ENCODE measurements around the gene MUS81.
A peak's percentile ranks its signal among the peaks of the same experiment; 100 is the strongest.

Gene MUS81

DNA sequence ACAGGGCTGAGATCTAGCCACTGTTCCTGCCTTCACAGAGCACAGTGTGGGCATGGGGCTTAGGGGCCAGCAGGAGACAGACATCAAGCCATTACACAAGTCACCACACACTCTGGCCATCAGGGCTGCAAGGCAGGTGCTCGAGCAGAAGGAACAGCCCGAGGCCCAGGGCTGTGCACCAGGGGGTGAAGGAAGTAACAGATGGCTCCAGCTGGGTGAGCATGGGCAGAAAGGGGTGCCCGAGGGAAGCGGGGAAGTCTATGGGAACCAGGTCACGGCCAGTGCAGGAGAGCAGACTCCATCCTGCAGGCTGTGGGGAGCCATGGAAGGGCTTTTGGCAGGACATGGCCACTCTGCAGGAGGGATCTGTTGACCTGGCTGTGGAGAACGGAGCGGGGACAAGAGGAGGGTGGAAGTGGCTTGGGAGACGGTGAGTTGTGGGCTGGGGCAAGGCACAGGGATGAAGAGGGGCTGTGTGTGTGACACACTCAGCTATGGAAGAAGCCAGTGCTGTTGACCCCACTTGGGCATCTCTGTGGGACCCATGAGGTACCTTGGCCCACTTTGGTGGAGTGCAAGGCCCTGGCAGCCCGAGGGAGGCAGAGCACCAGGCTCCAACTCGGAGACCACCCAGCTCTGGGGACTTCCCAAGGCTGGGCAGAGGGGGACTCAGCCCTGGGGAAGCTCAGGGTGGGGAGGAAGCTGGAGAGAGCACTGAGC, 55.0 kb downstream of the MUS81 start:
- TF ChIP-seq, protein P1, sequence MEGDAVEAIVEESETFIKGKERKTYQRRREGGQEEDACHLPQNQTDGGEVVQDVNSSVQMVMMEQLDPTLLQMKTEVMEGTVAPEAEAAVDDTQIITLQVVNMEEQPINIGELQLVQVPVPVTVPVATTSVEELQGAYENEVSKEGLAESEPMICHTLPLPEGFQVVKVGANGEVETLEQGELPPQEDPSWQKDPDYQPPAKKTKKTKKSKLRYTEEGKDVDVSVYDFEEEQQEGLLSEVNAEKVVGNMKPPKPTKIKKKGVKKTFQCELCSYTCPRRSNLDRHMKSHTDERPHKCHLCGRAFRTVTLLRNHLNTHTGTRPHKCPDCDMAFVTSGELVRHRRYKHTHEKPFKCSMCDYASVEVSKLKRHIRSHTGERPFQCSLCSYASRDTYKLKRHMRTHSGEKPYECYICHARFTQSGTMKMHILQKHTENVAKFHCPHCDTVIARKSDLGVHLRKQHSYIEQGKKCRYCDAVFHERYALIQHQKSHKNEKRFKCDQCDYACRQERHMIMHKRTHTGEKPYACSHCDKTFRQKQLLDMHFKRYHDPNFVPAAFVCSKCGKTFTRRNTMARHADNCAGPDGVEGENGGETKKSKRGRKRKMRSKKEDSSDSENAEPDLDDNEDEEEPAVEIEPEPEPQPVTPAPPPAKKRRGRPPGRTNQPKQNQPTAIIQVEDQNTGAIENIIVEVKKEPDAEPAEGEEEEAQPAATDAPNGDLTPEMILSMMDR (IDR thresholded peaks at IDR 0.05; ENCODE audit: low read depth, low read length), result no peak
- H3K4me3 ChIP-seq (replicated peaks in 1 of 2; ENCODE audit: low read depth in 2 of 2, low read length in 2 of 2), result peak overlapping the region in 1 of 2 donors; percentile 14
- no peak for DNase-seq (ENCODE audit: low read depth in 2 of 2)

DNA sequence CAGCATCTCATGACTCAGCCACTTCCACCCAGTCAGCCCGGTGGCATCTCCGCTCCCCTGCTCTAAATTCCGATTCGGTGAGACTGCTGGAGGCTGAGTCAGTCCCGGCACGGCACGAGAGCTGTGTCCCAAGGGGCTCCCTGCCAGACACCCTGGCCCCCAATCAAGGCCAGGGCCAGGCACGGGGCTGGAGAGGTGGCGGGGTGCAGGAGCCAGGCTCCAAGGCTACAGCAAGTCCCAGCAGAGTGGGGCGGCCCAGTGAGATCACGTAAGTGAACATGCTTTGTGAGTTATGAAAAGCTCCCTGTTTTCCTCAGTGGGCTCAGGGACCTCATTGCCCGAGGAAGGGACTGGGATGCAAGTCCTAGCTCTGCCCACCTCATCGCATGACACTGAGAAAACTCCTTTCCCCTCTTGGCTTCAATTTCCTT, 55.6 kb downstream of the MUS81 start:
- TF ChIP-seq, protein P1 (IDR thresholded peaks at IDR 0.05; ENCODE audit: low read depth, low read length), result no peak
- H3K4me3 ChIP-seq (replicated peaks in 1 of 2; ENCODE audit: low read depth in 2 of 2, low read length in 2 of 2), result peak overlapping the region; percentile 18 to 19
- peak; percentile 96 to 99 for DNase-seq (ENCODE audit: low read depth in 2 of 2)

Measured in cardiac fibroblast (primary cell).